ENCODE data around the gene NRXN3. TPM values are rescaled to one million over a fixed set of nuclear protein-coding genes. Genes with fewer than 3 reads are reported as not detected.

NRXN3 gene
- total RNA-seq, 2 experiments from 2014 or later, result not detected

GRCh38 chr14:79658221-79658620 lies 1488.0 kb downstream of the NRXN3 start:
- intact Hi-C loops (cut with micrococcal nuclease; ENCODE audit: unreplicated experiment), result no loop called here
- Histone ChIP-seq H3K36me3 (ENCODE audit: insufficient read depth, low read length) (no peaks in the 10 kb centered on the region), H4K20me1 (ENCODE audit: insufficient read depth, low read length) (no peaks in the 10 kb centered on the region), H2AFZ (ENCODE audit: low read length) (no peak overlapping the region), H3K79me2 (ENCODE audit: insufficient read depth, low read depth, low read length) (no peaks in the 10 kb centered on the region), H3K4me1 (ENCODE audit: insufficient read depth, low read length, poor library complexity, severe bottlenecking) (no peaks in the 10 kb centered on the region), H3K9me2 (ENCODE audit: insufficient read depth, low read length) (no peaks in the 10 kb centered on the region), H3K27ac (ENCODE audit: low read depth, low read length, poor library complexity, severe bottlenecking) (no peak overlapping the region), H3K9me3 (ENCODE audit: low read length) (no peaks in the 10 kb centered on the region), H3K4me2 (ENCODE audit: low read length) (no peak overlapping the region), H3K4me3 (ENCODE audit: low read depth, low read length, poor library complexity, severe bottlenecking) (no peak overlapping the region)
- TF ChIP-seq EZH2phosphoT487 (IDR thresholded peaks at IDR 0.05; ENCODE audit: borderline replicate concordance, low read depth, low read length), result no peak
- no peak for TF ChIP-seq CTCF (conservative IDR thresholded peaks at IDR 0.05; ENCODE audit: low read length)
- no TSS peak for BruUV-seq (replicated peaks)
- DNase-seq (ENCODE audit: low spot score), result no peak
- CTCF ChIA-PET (ENCODE audit: unreplicated experiment), result no interaction called here
- POLR2A ChIA-PET, result interaction anchor here (0.7 kb wide), 1 partner anchor 1244 kb away, joined by 3 read pairs; no protein-coding TSS in a partner anchor

- Histone ChIP-seq H4K20me1 (ENCODE audit: insufficient read depth, low read length) (no peaks in the 10 kb centered on the region), H3K9me2 (ENCODE audit: insufficient read depth, low read length) (no peaks in the 10 kb centered on the region), H3K4me2 (ENCODE audit: low read length) (no peak overlapping the region), H3K9me3 (ENCODE audit: low read length) (no peaks in the 10 kb centered on the region), H3K27ac (ENCODE audit: low read depth, low read length, poor library complexity, severe bottlenecking) (no peak overlapping the region), H3K4me1 (ENCODE audit: insufficient read depth, low read length, poor library complexity, severe bottlenecking) (no peaks in the 10 kb centered on the region), H3K4me3 (ENCODE audit: low read depth, low read length, poor library complexity, severe bottlenecking) (no peak overlapping the region), H3K79me2 (ENCODE audit: insufficient read depth, low read depth, low read length) (no peaks in the 10 kb centered on the region), H2AFZ (ENCODE audit: low read length) (no peak overlapping the region), H3K36me3 (ENCODE audit: insufficient read depth, low read length) (no peaks in the 10 kb centered on the region)
- ChIA-PET CTCF (ENCODE audit: unreplicated experiment) (no interaction called here), POLR2A (no interaction called here)
- no peak for TF ChIP-seq EZH2phosphoT487 (IDR thresholded peaks at IDR 0.05; ENCODE audit: borderline replicate concordance, low read depth, low read length)
- TF ChIP-seq CTCF (conservative IDR thresholded peaks at IDR 0.05; ENCODE audit: low read length), result no peak
- no TSS peak for BruUV-seq (replicated peaks)
- intact Hi-C loops (cut with micrococcal nuclease; ENCODE audit: unreplicated experiment), result no loop called here
- no peak for DNase-seq (ENCODE audit: low spot score)
Measured at GRCh38 chr14:79658769-79659168, 1488.6 kb downstream of the NRXN3 start.

GRCh38 chr14:79660053-79660939 lies 1490.1 kb downstream of the NRXN3 start:
- POLR2A ChIA-PET, result no interaction called here
- CTCF ChIA-PET (ENCODE audit: unreplicated experiment), result no interaction called here
- H3K27ac ChIP-seq (ENCODE audit: low read depth, low read length, poor library complexity, severe bottlenecking), result no peak overlapping the region
- H2AFZ ChIP-seq (ENCODE audit: low read length), result no peak overlapping the region
- no peak overlapping the region for H3K4me3 ChIP-seq (ENCODE audit: low read depth, low read length, poor library complexity, severe bottlenecking)
- no peaks in the 10 kb centered on the region for H3K36me3 ChIP-seq (ENCODE audit: insufficient read depth, low read length)
- no TSS peak for BruUV-seq (replicated peaks)
- no peaks in the 10 kb centered on the region for H4K20me1 ChIP-seq (ENCODE audit: insufficient read depth, low read length)
- H3K4me2 ChIP-seq (ENCODE audit: low read length), result no peak overlapping the region
- TF ChIP-seq EZH2phosphoT487 (IDR thresholded peaks at IDR 0.05; ENCODE audit: borderline replicate concordance, low read depth, low read length), result no peak
- TF ChIP-seq CTCF (conservative IDR thresholded peaks at IDR 0.05; ENCODE audit: low read length), result no peak
- H3K4me1 ChIP-seq (ENCODE audit: insufficient read depth, low read length, poor library complexity, severe bottlenecking), result no peaks in the 10 kb centered on the region
- DNase-seq (ENCODE audit: low spot score), result no peak
- no peaks in the 10 kb centered on the region for H3K9me3 ChIP-seq (ENCODE audit: low read length)
- H3K79me2 ChIP-seq (ENCODE audit: insufficient read depth, low read depth, low read length), result no peaks in the 10 kb centered on the region
- intact Hi-C loops (cut with micrococcal nuclease; ENCODE audit: unreplicated experiment), result no loop called here
- H3K9me2 ChIP-seq (ENCODE audit: insufficient read depth, low read length), result no peaks in the 10 kb centered on the region
